B cell (primary cell): ENCODE measurements around the gene NDC1.

ENCODE experiments used
- EZH2 ChIP-seq: IDR thresholded peaks from 2 replicates; pipeline ENCODE4 v1.6.1; 2012; ENCODE audit warnings: borderline replicate concordance, low read depth, mild to moderate bottlenecking, moderate library complexity, low read length; ENCODE audit not compliant: insufficient read depth, poor library complexity, severe bottlenecking
- TF ChIP-seq, protein P1 (sequence below): fragments of 200-600 bp; IDR thresholded peaks from one replicate; pipeline ENCODE4 v1.8.0; 2022; ENCODE audit warnings: antibody characterized with exemption, mild to moderate bottlenecking

GRCh38 chr1:53871773-53872484 lies 33.8 kb upstream of the NDC1 start:
- TF ChIP-seq, protein P1, sequence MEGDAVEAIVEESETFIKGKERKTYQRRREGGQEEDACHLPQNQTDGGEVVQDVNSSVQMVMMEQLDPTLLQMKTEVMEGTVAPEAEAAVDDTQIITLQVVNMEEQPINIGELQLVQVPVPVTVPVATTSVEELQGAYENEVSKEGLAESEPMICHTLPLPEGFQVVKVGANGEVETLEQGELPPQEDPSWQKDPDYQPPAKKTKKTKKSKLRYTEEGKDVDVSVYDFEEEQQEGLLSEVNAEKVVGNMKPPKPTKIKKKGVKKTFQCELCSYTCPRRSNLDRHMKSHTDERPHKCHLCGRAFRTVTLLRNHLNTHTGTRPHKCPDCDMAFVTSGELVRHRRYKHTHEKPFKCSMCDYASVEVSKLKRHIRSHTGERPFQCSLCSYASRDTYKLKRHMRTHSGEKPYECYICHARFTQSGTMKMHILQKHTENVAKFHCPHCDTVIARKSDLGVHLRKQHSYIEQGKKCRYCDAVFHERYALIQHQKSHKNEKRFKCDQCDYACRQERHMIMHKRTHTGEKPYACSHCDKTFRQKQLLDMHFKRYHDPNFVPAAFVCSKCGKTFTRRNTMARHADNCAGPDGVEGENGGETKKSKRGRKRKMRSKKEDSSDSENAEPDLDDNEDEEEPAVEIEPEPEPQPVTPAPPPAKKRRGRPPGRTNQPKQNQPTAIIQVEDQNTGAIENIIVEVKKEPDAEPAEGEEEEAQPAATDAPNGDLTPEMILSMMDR, result no peak
- no peak for TF ChIP-seq EZH2
